Endothelial cell (in vitro differentiated cells): ENCODE measurements around the gene DIDO1. TPM values are rescaled to one million over a fixed set of nuclear protein-coding genes. Genes with fewer than 3 reads are reported as not detected.
"Not testable (repeated sequence)": the region's sequence is repeated elsewhere in the genome, so short reads cannot be mapped to it uniquely, and the experiment has no call there.

Experiments used
- DNase-seq: peaks from one replicate; pipeline ENCODE4 v3.0.0; 2021; ENCODE audit warnings: low spot score
- H3K27ac Mint-ChIP-seq: one replicate; pipeline ENCODE4 v1.8.0; 2021; ENCODE audit warnings: mixed read lengths, inconsistent platforms; ENCODE audit not compliant: unreplicated experiment
- H3K27me3 Mint-ChIP-seq: one replicate; pipeline ENCODE4 v1.8.0; 2021; ENCODE audit warnings: mild to moderate bottlenecking, moderate library complexity, mixed read lengths, inconsistent platforms; ENCODE audit not compliant: unreplicated experiment
- H3K36me3 Mint-ChIP-seq: one replicate; pipeline ENCODE4 v1.8.0; 2021; ENCODE audit warnings: mild to moderate bottlenecking, low read depth, mixed read lengths, inconsistent platforms; ENCODE audit not compliant: unreplicated experiment
- H3K4me1 Mint-ChIP-seq: one replicate; pipeline ENCODE4 v1.8.0; 2021; ENCODE audit warnings: mild to moderate bottlenecking, mixed read lengths, inconsistent platforms; ENCODE audit not compliant: unreplicated experiment
- H3K4me3 Mint-ChIP-seq: one replicate; pipeline ENCODE4 v1.8.0; 2021; ENCODE audit warnings: mild to moderate bottlenecking, mixed read lengths, inconsistent platforms; ENCODE audit not compliant: unreplicated experiment
- H3K9me3 Mint-ChIP-seq: one replicate; pipeline ENCODE4 v1.8.0; 2021; ENCODE audit warnings: mixed read lengths, inconsistent platforms; ENCODE audit not compliant: unreplicated experiment
- total RNA-seq: library from RNA; stranded (reverse); fragmentation: NEBNext Ultra II Directional; extraction: Animal tissue kit (Norgen Biotek cat#: 25700); gene quantifications from one replicate; pipeline ENCODE4 v1.2.1, GENCODE V29; 2021; ENCODE audit not compliant: unreplicated experiment
- TF ChIP-seq, protein P1 (sequence below): fragments of 200-600 bp; sonication (generic); IDR thresholded peaks from one replicate; pipeline ENCODE4 v1.5.0; 2021; ENCODE audit warnings: antibody characterized with exemption; ENCODE audit not compliant: unreplicated experiment

The DIDO1 gene
- total RNA-seq, 1 donor from 2014 or later = 61.0 TPM

GRCh38 chr20:62858058-62858830, 68.1 kb downstream of the DIDO1 start:
- Mint-ChIP-seq H3K27me3 (peaks cover 18% of the 10 kb centered on the region), H3K27ac (peak overlapping the region; percentile 64), H3K4me3 (peak overlapping the region; percentile 68), H3K9me3 (peaks cover 3% of the 10 kb centered on the region), H3K4me1 (peaks cover 38% of the 10 kb centered on the region), H3K36me3 (peaks cover 25% of the 10 kb centered on the region)
- TF ChIP-seq, protein P1, sequence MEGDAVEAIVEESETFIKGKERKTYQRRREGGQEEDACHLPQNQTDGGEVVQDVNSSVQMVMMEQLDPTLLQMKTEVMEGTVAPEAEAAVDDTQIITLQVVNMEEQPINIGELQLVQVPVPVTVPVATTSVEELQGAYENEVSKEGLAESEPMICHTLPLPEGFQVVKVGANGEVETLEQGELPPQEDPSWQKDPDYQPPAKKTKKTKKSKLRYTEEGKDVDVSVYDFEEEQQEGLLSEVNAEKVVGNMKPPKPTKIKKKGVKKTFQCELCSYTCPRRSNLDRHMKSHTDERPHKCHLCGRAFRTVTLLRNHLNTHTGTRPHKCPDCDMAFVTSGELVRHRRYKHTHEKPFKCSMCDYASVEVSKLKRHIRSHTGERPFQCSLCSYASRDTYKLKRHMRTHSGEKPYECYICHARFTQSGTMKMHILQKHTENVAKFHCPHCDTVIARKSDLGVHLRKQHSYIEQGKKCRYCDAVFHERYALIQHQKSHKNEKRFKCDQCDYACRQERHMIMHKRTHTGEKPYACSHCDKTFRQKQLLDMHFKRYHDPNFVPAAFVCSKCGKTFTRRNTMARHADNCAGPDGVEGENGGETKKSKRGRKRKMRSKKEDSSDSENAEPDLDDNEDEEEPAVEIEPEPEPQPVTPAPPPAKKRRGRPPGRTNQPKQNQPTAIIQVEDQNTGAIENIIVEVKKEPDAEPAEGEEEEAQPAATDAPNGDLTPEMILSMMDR = no peak
- no peak for DNase-seq

- DNase-seq = no peak
- Mint-ChIP-seq H3K27me3 (peaks cover 22% of the 10 kb centered on the region), H3K27ac (peak overlapping the region; percentile 20), H3K36me3 (peaks cover 28% of the 10 kb centered on the region), H3K9me3 (peaks cover 3% of the 10 kb centered on the region), H3K4me3 (peak overlapping the region; percentile 63), H3K4me1 (peaks cover 33% of the 10 kb centered on the region)
- TF ChIP-seq, protein P1 = no peak
Measured at GRCh38 chr20:62856931-62857619, 69.2 kb downstream of the DIDO1 start.

- Mint-ChIP-seq H3K36me3 (peaks cover 30% of the 10 kb centered on the region), H3K4me3 (no peak overlapping the region), H3K4me1 (peaks cover 30% of the 10 kb centered on the region), H3K27me3 (peaks cover 21% of the 10 kb centered on the region), H3K27ac (no peak overlapping the region), H3K9me3 (peaks cover 3% of the 10 kb centered on the region)
- TF ChIP-seq, protein P1 = no peak
- DNase-seq = no peak
Measured at GRCh38 chr20:62855120-62855519, 71.2 kb downstream of the DIDO1 start.

- TF ChIP-seq, protein P1 = no peak
- peaks cover 28% of the 10 kb centered on the region for H3K36me3 Mint-ChIP-seq
- peak overlapping the region; percentile 6 for H3K4me3 Mint-ChIP-seq
- peaks cover 3% of the 10 kb centered on the region for H3K9me3 Mint-ChIP-seq
- DNase-seq = no peak
- H3K27ac Mint-ChIP-seq = no peak overlapping the region
- H3K4me1 Mint-ChIP-seq = peaks cover 20% of the 10 kb centered on the region
- H3K27me3 Mint-ChIP-seq = peaks cover 17% of the 10 kb centered on the region
Measured at GRCh38 chr20:62854121-62854520, 72.2 kb downstream of the DIDO1 start.

DNA sequence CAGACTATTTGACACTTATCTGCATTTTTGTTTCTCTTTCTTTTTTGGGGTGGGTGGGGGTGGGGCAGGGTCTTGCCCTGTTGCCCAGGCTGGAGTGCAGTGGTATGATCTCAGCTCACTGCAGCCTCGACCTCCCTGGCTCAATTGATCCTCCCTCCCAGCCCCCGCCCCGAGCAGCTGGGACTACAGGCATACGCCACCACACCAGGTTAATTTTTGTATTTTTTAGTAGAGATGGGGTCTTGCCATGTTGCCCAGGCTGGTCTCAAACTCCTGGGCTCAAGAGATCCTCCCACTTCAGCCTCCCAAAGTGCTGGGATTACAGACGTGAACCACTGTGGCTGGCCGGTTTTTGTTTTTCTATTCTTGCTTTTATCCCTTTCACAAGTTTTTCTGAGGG, 73.0 kb downstream of the DIDO1 start:
- H3K27ac Mint-ChIP-seq, DNase-seq, H3K4me3 Mint-ChIP-seq, H3K9me3 Mint-ChIP-seq: not testable (repeated sequence)
- peaks cover 15% of the 10 kb centered on the region for H3K4me1 Mint-ChIP-seq
- peaks cover 16% of the 10 kb centered on the region for H3K27me3 Mint-ChIP-seq
- H3K36me3 Mint-ChIP-seq = peaks cover 28% of the 10 kb centered on the region
